Stimulated activated CD4-positive, alpha-beta T cell treated with anti-CD3 and anti-CD28 coated beads, Interleukin-1b, Interleukin-23, amount 100 ng/mL, for 48 hours (primary cell): ENCODE results near the gene C1orf94.
"Not testable (repeated sequence)": the region's sequence is repeated elsewhere in the genome, so short reads cannot be mapped to it uniquely, and the experiment has no call there.

Experiments used
- DNase-seq: peaks from one replicate; pipeline ENCODE4 v3.0.0-alpha.2; 2020

The C1orf94 gene

DNA sequence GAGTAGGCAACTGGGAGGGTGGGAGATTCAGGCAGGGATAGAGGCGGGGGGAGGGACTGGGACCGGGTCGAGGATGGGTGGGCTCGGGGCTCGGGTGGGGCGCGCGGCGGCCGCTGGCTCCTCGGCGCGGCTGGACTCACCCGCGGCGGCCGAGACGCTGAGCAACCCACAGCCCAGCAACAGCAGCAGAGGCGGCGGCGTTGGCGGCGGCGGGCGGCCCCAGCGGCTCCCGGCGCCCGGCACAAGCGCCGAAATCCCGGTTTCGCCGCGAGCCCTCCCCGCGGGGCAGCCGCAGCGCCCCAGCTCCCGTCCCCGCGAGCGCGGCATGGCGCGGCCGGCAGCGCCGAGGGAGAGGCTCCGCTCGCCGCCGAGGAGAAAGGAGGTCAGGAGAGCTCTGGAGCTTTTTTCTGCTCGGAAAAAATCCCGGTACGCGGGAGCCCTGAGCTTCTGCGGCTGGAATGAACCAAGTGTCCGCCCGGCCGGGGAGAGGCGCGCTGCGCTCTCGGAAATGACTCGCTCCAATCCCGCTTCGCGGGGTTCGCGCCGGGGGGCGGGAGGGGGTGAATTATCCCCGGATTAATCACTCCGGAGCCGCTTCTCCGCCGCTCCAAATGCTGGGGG lies 11.8 kb upstream of the C1orf94 start, which contains the start of gene CSMD2:
TSS of gene CSMD2 (minus strand) at position 460 of the 621 bp plus-strand sequence. CDS start at position 327, 133 bp downstream.
- DNase-seq: no peak

DNA sequence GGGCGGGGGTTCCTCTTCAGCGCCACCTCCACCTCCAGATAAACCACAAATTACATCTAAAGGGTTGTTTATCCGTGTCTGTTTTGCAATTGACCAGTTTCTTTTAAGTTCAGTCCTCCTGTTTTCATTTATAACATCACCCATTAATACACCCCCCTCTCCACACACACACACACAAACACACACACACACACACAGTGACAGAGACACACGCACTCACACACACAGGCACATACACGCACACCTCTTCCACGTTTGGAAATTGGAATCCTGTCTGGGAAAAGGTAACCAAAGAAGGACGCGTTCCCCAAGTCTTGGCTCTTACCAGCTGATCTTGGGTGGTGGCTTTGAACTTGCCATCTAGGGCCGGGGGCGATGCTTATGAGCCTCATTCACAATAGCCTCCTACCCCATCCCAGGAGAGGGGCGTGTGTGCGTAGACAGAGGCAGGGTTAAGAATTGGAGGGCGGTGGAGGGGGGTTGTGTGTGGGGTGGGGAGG lies 11.2 kb upstream of the C1orf94 start:
- DNase-seq: no peak

DNA sequence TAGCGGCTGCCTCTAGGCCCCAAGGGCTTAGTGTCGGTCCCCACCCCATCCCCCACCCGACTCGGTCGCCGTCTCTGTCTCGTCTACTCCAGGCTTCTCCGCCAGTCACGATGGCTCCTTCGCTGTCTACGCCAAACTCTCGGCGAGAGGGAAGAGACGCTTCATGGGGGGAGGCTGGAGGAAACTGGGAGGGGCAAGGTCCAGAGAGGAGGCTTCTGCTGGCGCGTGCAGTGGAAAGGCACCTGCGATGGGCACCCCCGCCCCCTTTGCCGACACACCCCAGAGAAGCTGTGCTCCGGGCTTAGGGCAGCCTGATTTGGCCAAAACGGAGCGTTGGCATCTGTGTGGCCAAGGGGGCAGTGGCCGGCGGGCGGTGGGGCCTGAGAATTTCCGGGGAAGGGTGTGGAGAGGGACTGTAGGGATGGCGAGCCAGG lies 10.5 kb upstream of the C1orf94 start:
- no peak for DNase-seq

DNA sequence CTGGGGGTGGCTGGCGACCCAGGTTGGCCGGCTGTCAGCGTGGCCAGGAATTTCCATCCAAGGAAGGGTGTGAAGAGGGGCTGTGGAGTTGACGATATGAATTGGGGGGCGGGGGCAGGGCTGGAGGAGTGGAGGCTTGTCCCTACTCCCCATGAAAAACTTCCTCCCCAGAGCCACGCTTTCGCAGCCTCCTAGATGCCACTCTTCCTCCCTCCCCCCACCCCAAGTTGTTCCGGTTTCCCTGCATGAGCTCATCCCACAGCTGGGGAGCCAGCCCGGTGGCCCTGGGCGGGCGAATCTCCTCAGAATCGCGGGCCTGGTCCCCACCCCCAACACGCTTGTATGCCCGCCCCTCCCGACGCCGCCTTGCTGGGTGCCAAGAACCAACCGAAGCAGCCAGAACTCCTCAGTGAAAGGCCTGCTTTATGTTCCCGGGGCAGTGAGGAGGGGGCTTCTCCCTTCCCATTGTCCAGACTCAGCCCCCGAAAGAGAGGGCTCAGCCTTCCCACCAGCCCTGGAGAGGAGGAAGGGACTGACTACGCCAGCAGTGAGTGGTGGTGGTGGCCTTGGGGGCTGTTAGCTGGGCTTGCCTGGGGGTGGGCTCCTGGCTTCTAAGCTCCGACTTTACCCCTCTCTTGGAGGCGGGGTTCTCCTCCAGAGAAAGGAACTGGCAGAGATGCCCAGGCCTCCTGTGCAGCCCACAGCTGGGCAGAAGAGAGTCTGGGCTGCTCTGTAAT lies 9.9 kb upstream of the C1orf94 start:
- DNase-seq: no peak

DNA sequence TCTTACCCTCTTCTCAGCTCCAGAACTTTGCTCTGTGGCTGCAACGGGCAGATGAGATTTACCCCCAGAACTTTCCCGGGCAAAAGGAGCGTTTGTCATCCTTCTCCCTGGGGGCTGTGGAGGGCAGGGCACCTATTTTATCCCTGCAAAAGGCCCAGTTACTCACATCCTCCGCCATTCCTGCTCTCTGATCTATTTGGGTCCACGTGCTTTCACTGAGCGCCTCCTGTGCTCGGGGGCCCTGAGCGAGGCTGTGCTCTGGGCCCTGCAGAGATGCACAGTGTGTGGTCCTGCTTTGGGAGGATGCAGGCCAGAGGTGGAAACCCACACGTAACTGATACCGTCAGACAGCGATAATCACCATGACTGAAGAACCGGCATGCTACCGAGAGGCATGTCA lies 9.3 kb upstream of the C1orf94 start:
- DNase-seq: no peak

DNA sequence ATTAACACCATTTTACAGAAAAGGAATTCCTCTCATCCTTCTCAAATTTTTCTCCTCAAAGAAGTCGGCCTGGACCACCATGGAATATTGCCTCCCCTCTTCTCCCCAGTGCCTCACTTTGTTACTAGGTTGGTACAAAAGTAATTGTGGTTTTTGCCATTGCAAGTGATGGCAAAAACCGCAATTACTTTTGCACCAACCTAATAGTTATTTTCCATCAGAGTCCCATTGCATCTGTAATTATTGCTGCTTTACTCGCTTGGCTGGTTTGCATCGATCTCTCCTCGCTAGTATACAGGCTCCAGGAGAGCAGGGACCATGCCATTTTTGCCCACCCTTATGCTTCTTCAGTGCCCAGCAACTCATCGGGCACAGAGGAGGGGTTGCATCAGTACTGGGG lies 963 bp upstream of the C1orf94 start:
- no peak for DNase-seq

DNA sequence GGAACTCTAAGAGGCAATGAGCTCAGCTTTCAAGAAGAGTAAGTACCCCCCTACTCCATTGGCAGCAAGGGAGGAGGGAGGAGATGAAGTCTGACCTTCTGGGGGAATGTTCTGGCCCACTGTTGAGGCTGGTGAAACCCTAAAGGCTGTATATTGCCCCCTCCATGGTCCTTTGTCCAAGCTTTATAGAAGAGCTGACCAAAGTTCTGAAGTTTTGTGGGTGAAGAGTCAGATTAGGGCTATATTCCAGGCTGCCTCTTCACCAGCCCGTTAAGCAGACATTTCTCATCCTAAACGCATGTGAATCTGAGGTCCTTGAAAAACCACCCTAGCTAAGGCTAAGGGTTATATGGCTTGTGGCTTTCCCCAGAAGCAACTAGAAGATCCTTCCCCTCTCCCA lies 1.4 kb downstream of the C1orf94 start:
- no peak for DNase-seq

DNA sequence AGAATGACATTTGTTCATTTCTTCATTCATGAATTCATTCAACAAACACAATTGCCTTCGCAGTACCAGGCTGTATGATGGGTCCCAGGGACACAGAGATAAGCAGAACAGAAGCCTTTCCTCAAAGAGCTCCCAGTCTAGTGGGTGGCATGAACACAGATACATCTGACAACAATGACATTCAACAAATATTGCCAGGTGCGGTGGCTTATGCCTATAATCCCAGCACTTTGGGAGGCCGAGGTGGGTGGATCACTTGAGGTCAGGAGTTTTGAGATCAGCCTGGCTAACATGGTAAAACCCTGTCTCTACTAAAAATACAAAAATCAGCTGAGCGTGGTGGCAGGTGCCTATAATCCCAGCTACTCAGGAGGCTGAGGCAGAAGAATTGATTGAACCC lies 6.7 kb downstream of the C1orf94 start:
- not testable (repeated sequence) for DNase-seq

DNA sequence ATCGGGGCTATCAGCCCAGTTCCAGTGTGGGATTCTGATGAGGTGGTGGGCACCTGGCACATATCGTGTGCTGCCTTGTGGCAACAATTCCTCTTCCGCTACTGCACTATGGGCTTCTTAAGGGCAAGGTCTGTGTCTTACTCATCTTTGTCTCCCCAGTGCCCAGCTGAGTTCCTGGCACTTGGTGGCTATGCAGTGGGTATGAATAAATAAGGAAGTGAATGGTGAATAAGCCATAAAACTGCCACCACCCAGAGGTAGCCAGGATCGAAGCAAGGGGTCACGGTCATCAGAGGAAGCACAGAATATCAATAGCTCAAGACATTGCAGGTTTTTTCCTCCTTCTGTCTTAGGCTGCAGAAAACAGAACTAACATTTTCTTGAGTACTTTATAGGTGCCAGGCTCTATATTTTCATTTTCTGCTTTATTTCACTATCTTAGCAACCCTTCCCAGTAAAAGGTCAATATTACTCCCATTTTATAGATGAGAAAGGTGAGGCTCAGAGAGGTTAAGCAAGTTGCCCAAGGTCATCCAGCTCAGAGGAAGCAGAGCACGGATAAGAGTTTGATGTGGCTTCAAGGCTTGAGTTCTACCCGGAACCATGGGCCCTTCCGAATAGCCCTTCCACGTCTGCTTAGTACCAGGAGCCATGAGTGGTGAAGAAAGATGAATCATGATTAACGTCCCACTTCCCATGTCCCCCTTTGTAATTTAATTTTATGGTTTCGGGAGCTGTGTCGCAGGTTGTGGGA lies 10.2 kb downstream of the C1orf94 start:
- DNase-seq: no peak

DNA sequence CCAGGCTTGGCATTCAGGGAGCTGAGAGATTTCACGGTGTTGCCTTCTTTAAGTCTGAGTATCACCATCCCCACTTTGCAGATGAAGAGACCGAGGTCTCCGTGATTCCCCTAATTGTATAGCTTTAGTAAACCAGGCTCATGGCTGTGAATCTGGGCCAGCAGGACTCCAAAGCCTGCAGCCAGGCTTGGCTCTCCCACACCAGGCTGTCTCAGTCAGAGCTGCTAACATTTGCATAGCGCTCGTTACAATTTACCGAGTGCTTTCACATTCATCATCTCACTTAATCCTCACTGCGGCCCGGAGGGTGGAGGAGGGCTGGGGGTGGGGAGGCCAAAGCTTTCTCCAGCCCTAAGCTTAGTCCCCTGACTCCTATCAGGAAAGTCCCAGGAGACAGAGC lies 11.7 kb downstream of the C1orf94 start:
- DNase-seq: no peak

DNA sequence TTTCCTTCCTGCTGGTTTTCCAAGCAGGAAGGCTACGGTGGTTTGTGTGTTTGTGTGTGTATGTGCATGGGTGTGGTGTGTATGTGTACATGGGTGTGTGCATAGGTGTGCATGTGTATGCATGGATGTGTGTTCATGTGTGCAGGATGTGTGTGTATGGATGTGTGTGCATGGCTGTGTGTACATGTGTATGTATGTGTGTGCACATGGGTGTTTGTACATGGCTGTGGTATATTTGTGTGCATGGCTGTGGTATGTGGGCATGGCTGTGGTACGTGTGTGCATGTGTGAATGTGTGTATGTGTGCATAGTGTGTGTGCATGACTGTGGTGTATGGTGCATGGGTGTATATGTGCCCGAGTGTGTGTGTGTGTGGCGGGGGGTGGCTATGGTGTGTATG lies 12.3 kb downstream of the C1orf94 start:
- DNase-seq: no peak

DNA sequence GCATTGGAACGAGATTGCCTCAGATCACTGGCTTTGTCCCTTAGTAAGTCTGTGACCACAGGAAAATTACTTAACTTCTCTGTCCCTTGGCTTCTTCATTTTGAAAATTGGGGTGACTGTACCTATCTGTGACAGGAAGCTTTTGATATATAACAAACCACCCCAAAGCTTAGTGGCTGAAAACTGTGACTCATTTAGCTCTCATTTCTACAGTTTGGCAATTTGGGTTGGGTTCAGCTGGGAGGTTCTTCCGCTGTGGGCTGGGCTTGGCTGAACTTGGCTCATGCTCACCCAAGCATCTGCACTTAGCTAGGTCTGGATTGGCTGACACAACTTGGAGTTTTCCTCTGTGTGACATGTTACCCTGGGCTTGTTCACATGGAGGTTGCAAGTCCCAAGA lies 14.0 kb downstream of the C1orf94 start:
- DNase-seq: no peak

DNA sequence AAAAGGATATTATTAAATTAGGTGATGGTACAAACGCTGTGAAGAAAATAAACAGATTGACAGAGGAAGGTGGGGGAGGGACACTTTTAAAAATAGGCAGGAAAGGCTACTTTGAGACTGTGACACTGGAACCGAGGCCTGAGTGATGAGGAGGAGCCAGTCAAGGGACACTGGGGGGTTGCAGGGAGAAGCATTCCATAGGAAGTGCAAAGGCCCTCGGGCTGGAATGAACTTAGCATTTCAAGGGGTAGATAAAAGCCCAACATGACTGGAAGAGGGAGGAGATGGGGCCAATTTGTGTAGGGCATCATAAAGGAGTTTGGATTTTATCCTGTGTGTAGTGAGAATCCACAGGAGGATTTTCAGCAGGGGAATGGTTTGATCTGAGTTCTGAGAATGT lies 15.9 kb downstream of the C1orf94 start:
- DNase-seq: no peak

DNA sequence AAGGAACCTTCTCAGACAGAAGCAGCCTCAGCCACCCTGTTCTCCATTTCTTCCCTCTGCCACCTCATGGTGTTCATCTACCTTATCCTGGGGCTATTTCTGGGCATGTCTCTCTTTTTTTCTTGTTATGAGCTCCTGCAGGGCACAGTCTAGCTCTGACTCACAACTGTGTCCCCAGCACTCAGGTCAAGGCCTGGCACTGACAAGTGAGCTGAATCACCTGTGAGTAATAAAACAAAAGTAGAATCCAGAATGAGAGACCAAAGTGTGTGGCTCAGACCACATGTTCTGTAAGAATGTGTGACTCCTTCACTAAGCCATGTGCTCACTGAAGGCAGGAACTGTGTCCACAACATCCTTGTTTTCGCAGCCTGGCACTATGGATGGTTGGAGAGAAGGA lies 23.2 kb downstream of the C1orf94 start:
- peak; percentile 33 for DNase-seq

DNA sequence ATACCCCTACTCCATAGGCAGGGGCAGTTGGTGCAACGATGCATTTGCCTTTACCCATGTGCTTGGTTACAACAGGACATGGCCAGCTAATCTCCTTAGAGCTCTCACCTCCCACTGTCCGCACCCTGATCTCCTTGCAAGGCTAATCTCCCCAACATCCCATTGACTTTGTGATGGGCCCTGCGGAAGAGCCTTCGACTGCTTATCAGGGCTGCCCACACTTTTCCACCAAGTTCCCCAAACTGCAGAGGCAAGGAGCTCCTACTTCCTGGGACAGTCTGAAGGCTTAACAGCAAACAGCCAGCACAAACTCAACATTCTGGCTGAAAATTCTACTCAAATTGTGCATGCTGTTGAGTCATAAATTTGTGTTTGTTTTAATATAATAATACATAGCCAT lies 36.0 kb downstream of the C1orf94 start:
- DNase-seq: no peak

DNA sequence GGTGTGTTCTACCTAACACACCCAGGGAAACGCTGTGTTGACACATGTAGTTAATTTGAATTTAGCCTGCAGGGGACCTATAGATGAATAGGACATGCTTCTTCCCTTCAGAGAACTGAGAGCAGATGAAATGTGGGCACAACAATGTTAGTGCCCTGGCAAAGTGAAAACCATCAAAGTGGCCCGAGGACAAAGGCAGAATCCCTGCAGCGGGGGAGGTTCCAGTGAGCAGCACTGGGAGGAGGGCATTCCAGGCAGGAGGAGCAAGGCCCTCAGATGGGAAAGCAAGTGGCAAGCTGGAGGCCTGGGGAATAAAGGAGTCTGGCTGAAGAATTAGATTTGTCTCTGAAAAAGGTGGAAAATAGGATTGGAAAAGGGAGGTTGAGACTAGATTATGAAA lies 37.2 kb downstream of the C1orf94 start:
- no peak for DNase-seq

DNA sequence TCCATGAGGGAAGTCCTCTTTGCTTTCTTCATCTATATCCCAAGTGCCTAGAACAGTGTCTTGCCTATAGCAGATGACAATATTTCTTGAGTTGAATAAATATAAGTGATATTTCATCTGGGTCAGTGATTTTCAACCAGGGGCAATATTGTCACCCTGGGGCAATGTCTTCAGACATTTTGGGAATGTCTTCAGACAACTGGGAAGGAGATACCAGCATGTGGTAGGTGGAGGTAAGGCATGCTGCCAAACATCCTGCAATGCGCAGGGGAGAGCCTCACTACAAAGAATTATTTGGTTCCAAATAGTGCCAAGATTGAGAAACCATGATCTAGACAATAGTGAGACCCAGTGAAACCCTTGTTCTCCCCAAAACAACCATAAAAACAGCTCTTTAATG lies 54.7 kb downstream of the C1orf94 start:
- DNase-seq: no peak

DNA sequence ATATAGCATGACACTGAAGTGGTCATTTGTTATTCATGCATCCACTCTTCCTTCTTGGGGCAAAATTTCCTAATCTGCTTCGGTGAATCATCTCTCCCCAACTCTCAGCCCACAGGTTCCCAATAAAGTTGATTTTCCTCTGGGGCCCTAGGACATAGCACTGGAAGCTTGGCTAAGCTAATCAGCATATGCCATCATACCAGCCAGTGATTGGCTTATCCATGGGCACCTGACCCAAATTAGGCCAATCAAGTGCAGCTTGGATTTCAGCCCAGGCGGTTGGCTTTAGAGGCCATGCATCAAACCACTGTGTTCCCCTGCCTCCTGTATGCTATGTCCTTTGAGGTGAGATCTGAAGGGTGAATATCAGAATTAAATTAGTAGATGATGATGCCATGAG lies 58.9 kb downstream of the C1orf94 start:
- DNase-seq: no peak

DNA sequence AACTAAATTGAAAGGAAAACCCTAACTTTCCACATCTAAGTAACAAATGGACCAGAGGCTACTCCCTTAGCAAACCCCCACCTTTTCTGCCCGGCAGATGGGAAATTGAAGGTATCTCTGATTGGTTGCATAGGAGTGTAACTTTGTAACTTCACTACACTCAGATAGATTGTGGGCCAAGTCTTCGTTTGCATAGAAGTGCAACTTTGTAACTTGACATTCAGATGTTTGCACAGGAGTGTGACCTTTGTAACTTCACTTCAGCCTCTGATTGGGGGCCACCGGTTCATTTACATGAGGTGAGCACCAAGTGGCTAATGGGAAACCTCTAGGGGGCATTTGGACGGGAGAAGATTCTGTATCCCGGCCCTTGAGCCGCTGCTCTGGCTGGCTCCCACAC lies 59.4 kb downstream of the C1orf94 start:
- DNase-seq: no peak

DNA sequence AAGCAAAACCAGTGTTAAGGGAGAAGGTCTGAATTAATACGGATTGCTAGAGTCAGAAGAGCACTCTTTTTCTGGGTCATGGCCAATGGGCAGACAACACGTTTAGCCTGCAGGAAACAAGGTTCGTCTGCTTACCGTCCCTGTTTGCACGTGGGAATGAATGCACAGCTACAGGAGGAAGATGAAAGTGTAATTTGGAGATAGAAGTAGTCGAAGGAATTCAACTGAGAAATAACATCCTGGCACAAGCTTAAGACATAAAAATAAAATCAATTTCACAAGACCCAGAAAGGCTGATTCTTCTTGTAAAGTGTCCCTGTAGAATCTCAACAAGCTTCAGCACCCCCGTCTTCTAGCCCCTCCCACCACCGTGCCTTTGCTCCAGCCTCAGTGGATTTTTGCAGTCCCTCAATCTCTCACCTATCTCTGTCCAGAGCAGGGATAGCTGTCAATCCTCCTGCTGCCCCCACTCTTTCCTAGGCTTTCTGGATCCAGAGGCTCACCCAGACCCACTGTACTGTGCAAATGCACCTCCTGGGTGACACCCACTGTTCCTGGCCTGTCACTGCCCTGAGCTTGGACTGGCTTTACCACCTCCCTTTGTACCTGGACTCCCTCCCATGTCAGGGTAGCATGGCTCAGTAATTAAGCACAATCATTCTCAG lies 60.6 kb downstream of the C1orf94 start:
- DNase-seq: no peak

DNA sequence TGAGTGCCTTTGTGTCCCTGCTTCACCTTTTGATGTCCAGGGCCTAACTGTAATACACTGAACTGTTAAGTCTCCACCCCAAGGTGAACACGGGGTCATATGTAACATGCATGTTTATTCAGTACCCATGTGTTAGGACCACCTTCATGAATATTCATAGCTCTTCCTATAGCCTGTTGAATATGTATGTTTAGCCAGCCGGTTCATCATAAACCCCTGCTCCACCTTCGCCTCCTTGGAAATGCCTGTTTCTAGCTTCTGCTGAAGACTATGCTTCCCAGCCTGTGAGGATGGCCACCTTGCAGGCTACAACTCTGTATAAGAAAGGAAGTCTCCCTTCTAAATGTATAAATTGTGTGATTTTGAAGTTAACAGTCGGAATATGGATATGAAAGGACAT lies 69.3 kb downstream of the C1orf94 start:
- DNase-seq: no peak

DNA sequence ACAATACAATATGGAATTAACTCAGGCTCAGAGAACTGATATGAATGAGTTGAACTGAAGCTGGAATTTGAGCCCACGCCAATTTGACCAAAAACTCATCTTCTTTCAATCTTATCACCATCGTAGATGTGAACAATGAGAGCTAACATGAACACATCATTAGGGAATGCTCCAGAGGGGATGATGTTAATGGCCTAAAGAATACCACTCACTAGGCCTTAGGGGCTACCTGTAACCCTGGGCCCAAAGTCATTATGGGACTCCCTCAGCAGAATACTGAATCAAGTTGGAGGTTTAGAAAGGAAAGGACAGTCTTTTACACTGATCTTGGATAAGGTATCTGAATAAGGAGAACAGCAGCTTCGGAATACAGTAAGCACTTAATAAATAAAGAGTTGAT lies 73.6 kb downstream of the C1orf94 start:
- no peak for DNase-seq
